Stimulated activated CD8-positive, alpha-beta memory T cell treated with anti-CD3 and anti-CD28 coated beads, Interleukin-12 subunit alpha, Interleukin-12 subunit beta, amount 100 ng/mL, for 4 hours (primary cell): Measurements from ENCODE around the gene KDM5B.
"Not testable (repeated sequence)": the region's sequence is repeated elsewhere in the genome, so short reads cannot be mapped to it uniquely, and the experiment has no call there.

Experiments
- DNase-seq: peaks from one replicate; pipeline ENCODE4 v3.0.0-alpha.2; 2020; ENCODE audit warnings: low read depth

The KDM5B gene

DNA sequence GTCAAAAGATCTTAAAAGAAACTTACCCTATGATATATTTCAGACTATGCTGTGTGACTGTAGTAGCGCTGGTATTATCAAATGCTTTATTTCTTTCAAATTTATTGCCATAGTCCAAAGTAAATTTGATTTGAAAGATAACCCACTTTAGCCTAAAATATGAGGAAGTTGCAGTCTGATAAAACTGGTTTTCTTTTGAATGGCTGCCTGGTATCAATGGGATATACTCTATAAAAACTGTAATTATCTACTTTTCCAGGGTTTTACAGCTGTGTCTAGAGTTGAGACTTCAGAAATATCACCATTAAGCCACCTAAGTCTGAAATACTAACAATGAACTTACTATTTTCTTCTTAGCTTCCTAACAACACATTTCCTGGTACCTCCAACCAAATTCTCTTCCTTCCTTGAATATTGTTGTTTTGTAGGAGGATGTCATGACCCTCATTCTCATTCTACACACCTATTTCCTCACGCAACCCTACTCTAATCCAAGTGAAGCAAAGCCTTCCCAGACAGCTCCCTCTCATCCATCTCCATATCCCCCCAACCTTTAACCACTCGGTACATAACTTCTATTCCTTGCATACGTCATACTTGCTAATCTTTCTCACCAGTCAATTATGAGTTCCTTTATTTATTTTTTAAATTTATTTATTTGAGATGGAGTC, 17.0 kb downstream of the KDM5B start:
- no peak for DNase-seq

DNA sequence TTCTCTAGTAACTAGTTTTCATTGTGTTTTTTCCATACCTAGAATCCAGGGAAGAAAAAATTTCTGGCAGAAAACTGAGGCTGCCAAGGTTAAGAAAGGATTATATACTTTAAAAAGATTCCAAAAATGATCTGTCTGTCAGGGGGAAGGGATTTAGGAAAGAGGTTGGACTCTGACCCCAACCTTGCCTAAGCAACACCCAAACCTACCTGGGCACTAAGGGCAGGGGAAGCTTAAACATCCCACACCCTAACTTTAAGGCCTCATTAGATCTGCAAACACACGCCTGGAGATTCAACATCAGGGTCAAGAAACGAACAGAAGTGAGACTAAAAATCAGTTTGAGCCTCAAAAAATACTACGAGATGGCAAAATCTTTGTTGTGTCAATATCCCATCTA, 19.4 kb downstream of the KDM5B start:
- no peak for DNase-seq

DNA sequence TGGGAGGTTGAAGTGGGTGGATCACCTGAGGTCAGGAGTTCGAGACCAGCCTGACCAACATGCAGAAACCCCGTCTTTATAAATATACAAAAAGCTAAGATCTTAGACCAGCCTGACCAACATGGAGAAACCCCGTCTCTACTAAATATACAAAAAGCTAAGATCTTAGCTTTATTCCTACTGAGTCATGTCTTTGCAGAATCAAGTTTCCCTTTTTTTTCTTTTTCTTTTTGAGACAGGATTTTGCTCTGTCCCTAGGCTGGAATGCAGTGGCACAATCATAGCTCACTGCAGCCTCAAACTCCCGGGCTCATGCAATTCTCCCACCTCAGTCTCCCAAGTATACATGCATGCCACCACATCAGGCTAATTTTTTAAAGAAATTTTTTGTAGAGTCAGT, 21.4 kb downstream of the KDM5B start:
- DNase-seq: no peak

DNA sequence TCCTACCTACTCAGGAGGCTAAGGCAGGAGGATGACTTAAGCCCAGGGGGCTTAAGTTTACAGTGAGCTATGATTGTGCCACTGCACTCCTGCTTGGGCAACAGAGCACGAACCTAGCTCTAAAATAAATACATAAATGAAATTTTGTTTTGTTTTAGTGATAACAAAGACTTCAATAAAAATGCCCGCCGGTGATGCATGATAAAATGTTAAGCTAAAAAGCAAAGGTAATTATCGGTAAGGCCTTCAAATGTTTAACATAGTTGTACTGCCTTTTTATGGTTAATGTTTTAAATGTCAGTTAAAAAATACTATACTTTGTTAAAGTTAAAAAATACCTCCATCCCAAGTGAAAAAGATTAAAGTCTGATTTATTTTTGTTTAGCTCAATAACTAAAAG, 27.0 kb downstream of the KDM5B start:
- DNase-seq: no peak

DNA sequence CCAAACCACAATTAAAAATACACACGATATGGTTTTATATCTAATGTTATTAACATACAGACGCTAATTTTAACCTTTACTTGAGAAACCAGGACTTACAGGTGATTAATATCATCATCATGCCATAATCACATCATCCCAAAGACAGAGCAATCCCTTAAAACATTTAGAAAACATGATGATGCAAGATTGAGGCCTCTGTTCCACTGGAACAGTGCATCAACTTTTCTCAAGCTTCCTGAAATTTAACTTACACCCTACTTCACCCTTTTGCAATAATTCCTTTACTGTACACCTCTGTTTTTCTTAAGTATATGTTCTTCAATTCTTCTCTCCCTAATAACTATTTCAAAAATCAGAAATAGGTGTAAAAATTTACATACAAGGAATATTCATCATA, 38.1 kb downstream of the KDM5B start:
- DNase-seq: no peak

DNA sequence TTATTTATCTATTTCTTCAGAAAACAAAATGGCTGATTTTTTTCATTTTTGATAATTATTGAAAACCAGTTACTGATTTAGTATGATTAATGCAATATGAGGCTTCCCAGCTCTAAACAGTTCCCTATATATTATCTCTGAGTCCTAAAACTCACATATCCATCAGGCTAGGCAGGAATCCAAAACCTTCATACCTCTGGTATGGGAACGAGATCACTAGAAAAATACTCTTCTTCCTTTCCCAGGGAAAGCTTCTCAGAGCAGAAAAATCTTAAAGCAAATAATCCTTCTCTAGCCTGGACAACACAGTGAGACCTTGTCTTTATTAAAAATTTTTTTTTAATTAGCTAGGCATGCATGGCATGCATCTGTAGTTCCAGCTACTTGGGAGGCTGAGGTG, 42.5 kb downstream of the KDM5B start:
- DNase-seq: no peak

DNA sequence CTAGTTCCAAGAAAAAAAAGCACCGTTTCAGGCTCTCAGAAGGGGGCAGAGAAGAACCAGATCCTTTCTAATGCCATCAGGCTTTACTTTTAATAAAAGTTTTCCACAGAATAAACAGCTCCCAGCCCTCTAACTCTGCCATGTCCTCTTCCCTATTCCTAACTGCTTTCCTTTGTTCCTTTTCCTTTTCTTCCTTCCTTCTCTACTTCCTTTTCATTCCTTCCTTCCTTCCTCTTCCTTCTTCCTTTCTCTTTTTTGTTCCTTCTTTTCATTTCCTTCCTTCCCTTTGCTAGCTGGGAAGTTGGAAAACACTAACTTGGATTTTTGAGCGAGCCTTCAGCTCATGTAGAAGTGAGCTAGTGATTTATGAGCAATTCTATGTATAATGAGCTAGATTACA, 46.2 kb downstream of the KDM5B start:
- DNase-seq: no peak

DNA sequence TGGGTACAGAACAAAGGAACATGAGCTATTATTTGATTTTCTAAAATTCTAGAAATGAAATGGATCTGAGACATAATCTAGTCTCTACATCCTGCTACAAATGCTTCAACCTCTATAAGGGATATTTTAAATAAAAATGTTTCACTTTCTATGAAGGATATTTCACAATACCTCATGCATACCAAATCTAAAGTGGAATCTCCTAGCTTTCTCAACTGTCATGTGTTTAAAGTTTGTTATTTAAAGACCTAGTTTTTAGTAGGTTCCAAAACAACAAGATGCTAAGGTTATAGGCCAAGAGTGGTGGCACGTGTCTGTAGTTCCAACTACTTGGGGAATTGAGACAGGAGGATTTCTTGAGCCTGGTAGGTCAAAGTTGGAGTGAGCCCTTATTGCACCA, 47.6 kb downstream of the KDM5B start:
- DNase-seq: no peak

DNA sequence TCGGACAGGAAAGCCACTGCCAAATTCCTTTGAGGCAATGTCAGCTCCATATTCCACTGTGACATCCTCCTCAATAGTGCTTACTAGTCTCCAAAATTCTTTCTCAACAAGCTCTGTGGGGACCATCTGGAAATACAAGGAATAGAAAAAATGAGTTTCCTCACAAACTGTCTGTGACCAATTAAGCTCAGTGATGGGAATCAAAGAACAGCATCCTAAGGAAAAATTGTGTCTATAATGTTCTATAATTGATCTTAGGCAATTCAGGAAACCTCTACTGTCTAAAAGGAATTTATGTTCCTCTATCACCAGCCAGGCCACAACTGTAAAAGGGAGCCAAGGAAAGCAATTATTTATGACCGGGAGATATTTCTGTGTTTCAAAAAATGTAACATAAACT, 51.8 kb downstream of the KDM5B start:
- DNase-seq: no peak

DNA sequence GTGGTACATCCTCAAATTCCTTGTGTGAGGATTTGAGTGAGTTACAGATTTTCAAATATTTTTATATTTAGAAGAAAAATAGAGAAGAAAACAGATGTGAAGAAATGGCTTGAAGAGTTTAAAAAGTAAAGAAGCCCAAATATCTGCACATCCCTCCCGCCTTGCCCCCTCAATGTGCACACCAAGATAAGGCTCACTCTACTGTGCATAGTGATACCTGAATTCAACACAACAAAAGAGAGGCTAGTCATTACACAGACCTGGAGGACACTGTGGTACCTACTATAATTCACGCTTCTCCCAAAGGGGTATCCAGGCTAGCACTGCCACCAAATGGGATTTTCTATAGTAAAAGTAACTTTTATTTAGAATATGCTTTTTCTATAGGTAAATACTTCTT, 53.9 kb downstream of the KDM5B start:
- no peak for DNase-seq

DNA sequence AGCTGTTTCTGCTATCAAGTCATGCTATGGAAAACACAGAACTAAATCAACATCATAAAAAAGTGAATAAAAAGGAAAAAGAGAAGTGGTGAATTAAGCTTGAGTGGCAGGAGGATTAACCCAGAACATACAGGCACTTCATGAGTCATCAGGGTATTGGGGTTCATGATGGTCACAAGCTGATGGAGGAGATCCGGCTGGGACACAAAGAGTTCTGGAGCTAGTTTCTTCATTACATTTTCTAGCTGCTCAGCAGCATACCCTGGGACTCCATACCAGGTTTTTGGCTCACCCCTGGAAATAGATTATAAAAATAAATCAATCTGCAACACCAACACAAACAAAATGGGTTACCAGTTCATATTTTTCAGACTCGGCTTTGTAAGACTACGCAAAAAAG, 55.4 kb downstream of the KDM5B start:
- no peak for DNase-seq

DNA sequence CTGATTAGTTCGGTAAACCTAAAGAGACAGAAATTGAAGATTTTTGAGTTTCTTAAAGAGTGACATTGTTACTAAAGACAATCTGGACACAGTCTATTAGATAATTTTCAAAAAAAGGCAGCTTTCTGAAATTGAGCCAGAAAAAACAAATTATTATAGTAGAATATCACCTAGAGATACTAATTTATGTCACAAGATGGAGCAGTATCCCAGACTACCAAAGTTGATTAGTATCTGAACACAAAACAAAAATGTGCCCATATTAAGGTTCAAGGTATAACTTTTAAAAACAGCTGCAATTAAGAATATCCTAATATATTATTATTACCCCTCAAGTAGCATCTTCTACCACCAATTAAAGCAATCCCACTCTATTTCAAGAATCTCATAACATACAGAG, 57.5 kb downstream of the KDM5B start:
- no peak for DNase-seq

DNA sequence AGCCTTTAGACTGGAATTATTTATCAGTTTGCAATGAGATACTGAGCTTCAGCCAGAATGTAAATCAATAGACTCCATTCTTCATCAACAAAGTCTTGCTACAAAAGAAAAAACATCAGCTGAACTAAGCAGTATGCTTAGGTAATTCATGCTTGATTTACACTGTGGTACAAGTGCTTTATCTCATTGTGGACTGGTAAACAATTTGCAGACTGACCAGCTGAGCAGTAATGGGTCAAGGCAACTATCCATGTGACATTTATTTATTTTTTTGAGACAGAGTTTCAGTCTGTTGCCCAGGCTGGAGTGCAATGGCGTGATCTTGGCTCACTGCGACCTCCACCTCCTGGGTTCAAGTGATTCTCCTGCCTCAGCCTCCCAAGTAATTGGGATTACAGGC, 58.2 kb downstream of the KDM5B start:
- DNase-seq: no peak

DNA sequence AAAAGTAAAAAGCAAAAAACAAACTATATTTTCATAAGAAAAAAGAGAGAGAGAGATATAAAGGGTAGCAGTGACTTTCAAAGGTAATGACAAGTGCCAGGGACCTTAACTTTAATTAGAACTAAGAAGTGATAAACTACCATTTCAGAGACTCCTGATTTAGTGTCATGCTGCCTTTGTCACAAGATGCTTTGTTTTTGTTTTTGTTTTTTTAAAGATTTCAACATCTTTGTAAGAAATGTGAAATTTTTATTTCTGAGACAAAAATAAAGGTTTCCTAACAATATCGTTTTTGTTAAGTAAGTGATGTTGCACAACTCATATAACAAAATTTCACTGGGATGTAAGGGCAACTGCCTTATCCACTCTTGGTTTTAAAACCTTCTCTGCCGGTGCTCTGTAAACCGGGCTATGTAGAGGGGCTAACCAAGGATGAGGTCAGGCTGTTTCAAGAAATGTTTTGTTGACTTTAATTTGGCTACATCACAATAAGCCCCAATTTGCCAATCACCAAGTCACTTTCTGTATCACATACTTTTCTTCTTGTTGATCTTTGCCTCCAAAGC, 62.8 kb downstream of the KDM5B start:
- no peak for DNase-seq

DNA sequence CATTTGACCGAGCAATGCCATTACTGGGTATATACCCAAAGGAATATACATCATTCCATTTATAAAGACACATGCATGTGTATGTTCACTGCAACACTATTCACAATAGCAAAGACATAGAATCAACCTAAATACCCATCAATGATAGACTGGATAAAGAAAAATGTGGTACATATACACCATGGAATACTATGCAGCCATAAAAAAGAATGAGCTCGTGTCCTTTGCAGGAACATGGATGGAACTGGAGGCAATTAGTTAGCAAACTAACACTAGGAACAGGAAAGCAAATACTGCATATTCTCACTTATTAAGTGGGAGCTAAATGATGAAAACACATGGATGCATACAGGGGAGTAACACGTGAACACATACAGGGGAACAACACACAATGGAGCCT, 63.5 kb downstream of the KDM5B start:
- DNase-seq: not testable (repeated sequence)

DNA sequence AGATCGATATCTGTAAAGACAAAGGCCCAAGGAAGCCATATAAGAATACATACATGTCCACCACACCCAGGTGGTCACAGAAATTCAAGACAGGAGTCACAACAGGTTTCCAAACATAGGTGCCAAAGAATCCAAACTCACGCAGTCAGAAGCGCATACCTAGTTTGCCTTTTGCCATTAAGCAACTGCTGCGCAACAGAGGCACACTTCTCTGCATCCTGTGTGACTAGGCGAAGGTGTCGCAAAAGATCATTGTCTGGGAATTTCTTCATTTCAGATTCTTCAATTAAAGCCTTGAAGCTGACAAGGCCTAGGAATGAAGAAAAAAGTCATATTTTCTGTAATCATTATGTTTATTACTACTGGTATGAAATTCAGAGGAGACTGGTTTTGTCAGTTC, 65.7 kb downstream of the KDM5B start:
- DNase-seq: no peak

DNA sequence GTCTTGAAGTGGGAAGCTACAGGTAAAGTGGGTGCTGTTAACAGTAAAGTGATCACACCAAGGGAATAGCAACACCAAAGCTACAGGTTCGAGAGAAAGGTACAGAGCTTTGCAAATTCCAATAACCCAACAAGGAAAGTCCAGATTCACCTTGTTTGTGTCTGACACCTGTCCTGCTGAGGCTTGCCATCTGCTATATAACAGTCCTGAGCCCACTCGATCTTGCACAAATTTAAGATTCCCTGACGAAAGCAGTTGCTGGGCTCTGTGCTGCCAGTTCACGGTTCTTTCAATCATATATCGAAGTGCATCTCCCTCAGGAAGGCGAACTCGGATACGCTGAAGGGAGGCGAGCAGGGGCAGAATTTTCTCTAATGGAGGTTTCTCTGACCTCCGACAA, 75.0 kb downstream of the KDM5B start:
- DNase-seq: no peak

DNA sequence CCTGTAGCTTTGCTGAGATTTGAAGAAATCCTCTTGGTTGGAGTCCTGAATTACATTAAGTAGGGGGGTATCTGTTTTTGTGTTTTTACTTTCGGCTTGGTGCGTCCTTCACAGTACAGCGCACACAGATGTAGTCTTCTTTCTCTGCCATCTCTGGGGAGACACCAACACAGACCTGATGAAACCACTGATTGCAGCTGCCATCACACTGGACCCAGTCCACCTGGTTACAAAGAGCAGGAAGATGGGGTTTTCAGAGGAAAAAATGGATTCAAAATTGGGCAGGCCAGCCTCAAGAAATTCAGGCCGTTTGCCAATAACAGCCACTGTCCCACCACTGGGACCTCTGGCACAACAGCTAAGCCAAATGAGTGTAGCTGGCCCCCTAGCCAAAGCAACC, 79.3 kb downstream of the KDM5B start:
- no peak for DNase-seq

DNA sequence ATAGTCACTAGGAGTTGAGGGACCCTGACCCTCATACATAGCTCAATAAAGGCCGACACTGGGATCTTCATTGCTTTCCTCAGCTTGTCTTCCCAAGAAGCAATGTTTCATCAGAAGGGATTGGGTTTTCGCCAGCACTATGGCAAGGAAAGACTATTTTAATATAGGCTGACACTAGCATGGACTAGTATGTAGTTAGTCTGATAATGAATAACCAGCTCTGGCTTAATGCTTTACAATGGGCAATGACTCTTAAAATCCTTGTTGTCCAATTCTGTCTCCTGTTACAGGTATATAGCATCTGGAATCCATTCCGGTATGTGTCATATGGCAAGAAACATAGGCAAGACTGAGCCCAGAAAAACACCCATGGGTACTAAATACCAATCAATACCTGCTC, 82.7 kb downstream of the KDM5B start:
- no peak for DNase-seq

DNA sequence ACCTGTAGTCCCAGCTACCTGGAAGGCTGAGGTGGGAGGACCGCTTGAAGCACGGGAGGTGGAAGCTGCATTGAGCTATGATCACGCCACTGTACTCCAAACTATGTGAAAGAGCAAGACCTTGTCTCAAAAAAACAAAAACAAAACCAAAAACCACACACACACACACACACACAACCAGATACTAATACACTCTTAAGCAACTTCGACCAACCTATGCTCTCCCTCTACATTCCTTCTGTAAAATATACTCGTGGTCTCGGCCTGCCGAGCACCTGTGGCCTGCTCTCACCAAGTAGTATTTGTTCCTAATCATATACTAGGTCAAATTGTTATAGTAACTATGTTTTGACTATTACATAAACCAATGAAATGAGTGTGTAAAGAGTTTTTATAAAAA, 84.5 kb downstream of the KDM5B start:
- DNase-seq: no peak

DNA sequence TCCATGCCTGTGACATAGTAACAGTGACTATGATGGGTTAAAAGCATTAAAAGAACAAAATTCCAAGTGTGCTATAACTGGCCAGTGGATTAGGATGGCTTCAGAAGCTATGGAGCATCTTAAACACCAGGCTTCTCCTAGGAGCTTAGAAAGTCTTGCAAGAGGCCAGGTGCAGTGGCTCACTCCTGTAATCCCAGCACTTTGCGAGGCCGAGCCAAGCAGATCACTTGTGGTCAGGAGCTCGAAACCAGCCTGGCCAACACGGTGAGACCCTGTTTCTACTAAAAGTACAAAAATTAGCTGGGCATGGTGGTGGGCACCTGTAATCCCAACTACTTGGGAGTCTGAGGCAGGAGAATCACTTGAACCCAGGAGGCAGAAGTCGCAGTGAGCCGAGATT, 85.2 kb downstream of the KDM5B start:
- not testable (repeated sequence) for DNase-seq

DNA sequence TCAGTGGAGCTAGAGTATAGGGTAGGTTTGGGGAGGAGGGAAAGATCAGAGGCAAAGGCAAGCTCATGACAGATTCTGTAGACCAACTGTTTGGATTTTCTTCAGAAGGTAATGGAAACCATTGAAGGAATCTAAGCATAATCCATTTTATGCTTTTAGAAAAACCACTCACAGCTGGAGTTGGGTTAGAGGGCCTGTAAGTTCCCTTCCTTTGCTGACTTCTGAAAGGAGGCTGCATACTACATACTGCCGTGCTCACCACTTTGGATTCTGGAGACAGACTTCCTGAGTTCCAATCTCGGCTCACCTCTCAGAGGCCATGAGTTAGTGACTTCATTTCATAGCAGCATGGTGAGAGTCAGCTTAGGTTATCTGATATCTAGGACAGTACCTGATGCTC, 91.6 kb downstream of the KDM5B start:
- DNase-seq: no peak

DNA sequence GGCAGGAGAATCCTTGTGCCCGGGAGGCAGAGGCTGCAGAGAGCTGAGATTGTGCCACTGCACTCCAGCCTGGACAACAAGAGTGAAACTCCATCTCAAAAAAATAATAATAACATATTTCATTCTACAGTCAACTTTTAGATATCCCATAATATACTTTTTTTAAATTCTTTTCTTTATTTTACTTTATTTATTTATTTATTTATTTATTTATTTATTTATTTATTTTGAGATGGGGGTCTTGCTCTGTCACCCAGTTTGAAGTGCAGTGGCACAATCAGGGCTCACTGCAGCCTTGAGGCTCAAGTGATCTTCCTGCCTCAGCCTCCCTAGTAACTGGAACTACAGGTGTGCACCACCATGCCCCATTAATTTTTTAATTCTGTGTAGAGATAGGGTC, 94.0 kb downstream of the KDM5B start:
- DNase-seq: not testable (repeated sequence)

DNA sequence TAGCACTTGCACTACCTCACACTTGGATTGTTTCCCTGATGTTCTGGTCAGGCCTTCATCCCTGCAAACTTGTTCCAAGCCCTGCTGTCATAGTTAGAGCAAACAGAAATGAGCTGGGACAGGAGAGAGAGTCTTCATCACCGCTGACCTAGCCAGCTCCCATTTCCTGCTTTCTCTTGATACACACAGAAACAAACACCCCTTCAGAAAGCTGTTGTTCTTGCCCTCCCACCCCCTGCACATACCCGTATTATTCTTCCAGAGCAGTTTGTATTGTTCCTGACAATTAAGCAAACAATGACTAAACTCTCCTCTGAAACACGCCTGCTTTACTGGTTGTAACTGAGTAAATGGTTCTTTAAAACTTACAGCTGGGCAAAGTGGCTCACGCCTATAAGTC, 95.1 kb downstream of the KDM5B start:
- DNase-seq: no peak
